K562 (cell line): ENCODE measurements around the gene TLDC2. TPM values are rescaled to one million over a fixed set of nuclear protein-coding genes. Genes with fewer than 3 reads are reported as not detected.
"Not testable (repeated sequence)": the region's sequence is repeated elsewhere in the genome, so short reads cannot be mapped to it uniquely, and the experiment has no call there.

Source experiments
- ATAC-seq: fragments of 200-7000 bp; cut with Tn5 transposase; 3 replicates; pipeline ENCODE4 v1.9.1; 2020; ENCODE audit warnings: moderate library complexity
- BruUV-seq: library from RNA; stranded (reverse); fragments of 400-500 nt; replicated peaks from 2 replicates; lab custom pipeline; 2021; lab: Mats Ljungman, UMichigan
- CTCF ChIA-PET: fragments of 300-600 bp; formaldehyde crosslinking; extraction: SDS; loops from one replicate; lab custom pipeline; 2021; ENCODE audit warnings: low intra/inter-chr PET ratio; lab: Yijun Ruan, JAX
- POLR2A ChIA-PET: fragments of 300-600, 350-650 bp; sonication (Branson Sonifier 250); formaldehyde crosslinking; extraction: SDS; loops from one replicate; lab custom pipeline; 2021; ENCODE audit warnings: antibody characterized with exemption, inconsistent platforms; lab: Yijun Ruan, JAX
- DNase-seq, 4 experiments: peaks; one replicate each; pipeline versions ENCODE4 v3.0.0 to v3.0.0-alpha.2; 2011 to 2018; ENCODE audit warnings: low spot score in 3 of 4, mixed read lengths in 3 of 4; ENCODE audit errors: extremely low read depth in 1 of 4
- FAIRE-seq: peaks from 2 replicates; lab custom pipeline; 2011; peaks lifted over from hg19 to GRCh38; lab: Jason Lieb, UNC
- H2AFZ ChIP-seq: 2 replicates; pipeline ENCODE4 v1.6.0; 2011; ENCODE audit warnings: low read depth, low read length, control low read depth, inconsistent platforms
- H3K27ac ChIP-seq: fragments of 200-600 bp; 3 replicates; pipeline ENCODE4 v1.8.0; 2011; ENCODE audit warnings: low read depth, mild to moderate bottlenecking, control low read depth, inconsistent platforms, low read length, moderate library complexity, mixed read lengths; ENCODE audit errors: extremely low read depth
- H3K27me3 ChIP-seq, 2 experiments: fragments of 300-600 bp in 1 of 2; 2 replicates in 1 of 2; 3 replicates in 1 of 2; pipeline versions ENCODE4 v1.6.0 to v1.8.0; 2011; ENCODE audit warnings: inconsistent platforms in 2 of 2, low read length in 2 of 2, mild to moderate bottlenecking in 1 of 2, mixed read lengths in 1 of 2, moderate library complexity in 1 of 2; ENCODE audit not compliant: control insufficient read depth in 2 of 2, insufficient read depth in 2 of 2
- H3K36me3 ChIP-seq: fragments of 300-600 bp; 3 replicates; pipeline ENCODE4 v1.8.0; 2011; ENCODE audit warnings: mild to moderate bottlenecking, low read length, inconsistent platforms; ENCODE audit not compliant: control insufficient read depth, insufficient read depth
- H3K4me1 ChIP-seq, 2 experiments: fragments of 200-600 bp in 1 of 2; replicated peaks in 1 of 2; 2 replicates in 1 of 2; 3 replicates in 1 of 2; pipeline versions ENCODE4 v1.5.1 to v1.8.0; 2011; ENCODE audit warnings: inconsistent platforms in 2 of 2, low read length in 2 of 2, mild to moderate bottlenecking in 1 of 2, mixed read lengths in 1 of 2, moderate library complexity in 1 of 2; ENCODE audit not compliant: control insufficient read depth in 2 of 2, insufficient read depth in 2 of 2
- H3K4me2 ChIP-seq: 2 replicates; pipeline ENCODE4 v1.6.1; 2011; ENCODE audit warnings: low read length, control low read depth, inconsistent platforms, mixed read lengths; ENCODE audit not compliant: insufficient read depth
- H3K4me3 ChIP-seq: fragments of 200-600 bp; sonication (generic), shearing (Covaris generic); 2 replicates; pipeline ENCODE4 v1.5.1; 2016; ENCODE audit warnings: control low read depth, inconsistent platforms
- H3K79me2 ChIP-seq: fragments of 200-600 bp; 3 replicates; pipeline ENCODE4 v1.8.0; 2011; ENCODE audit warnings: low read length, inconsistent platforms; ENCODE audit not compliant: control insufficient read depth, insufficient read depth
- H3K9ac ChIP-seq, 2 experiments: 2 replicates each; pipeline versions ENCODE4 v1.6.0 to v1.6.1; 2011; ENCODE audit warnings: low read depth in 2 of 2, low read length in 2 of 2, control low read depth in 1 of 2, inconsistent platforms in 1 of 2, mild to moderate bottlenecking in 1 of 2, mixed read lengths in 1 of 2; ENCODE audit not compliant: insufficient read depth in 1 of 2
- H3K9me1 ChIP-seq: one replicate; pipeline ENCODE4 v1.6.0; 2011; ENCODE audit warnings: inconsistent platforms, mild to moderate bottlenecking, low read length, moderate library complexity; ENCODE audit not compliant: control insufficient read depth, insufficient read depth
- H3K9me3 ChIP-seq: replicated peaks from 2 replicates; pipeline ENCODE4 v1.5.1; 2011; ENCODE audit warnings: low read depth, low read length, inconsistent platforms; ENCODE audit not compliant: control insufficient read depth, insufficient read depth
- H4K20me1 ChIP-seq: replicated peaks from 2 replicates; pipeline ENCODE4 v1.6.1; 2011; ENCODE audit warnings: low read length, inconsistent platforms, mixed read lengths; ENCODE audit not compliant: control insufficient read depth, insufficient read depth
- BRD9 ChIP-seq: fragments of 450-650 bp; IDR thresholded peaks from 2 replicates; pipeline ENCODE4 v1.6.1; 2018; ENCODE audit warnings: low read depth; ENCODE audit not compliant: partially characterized antibody
- E2F8 ChIP-seq: fragments of 450-650 bp; IDR thresholded peaks from 2 replicates; pipeline ENCODE4 v1.7.1; 2018; ENCODE audit warnings: mild to moderate bottlenecking, low read depth; ENCODE audit not compliant: partially characterized antibody
- GABPA ChIP-seq: fragments of 200-800 bp; sonication (Bioruptor generic); conservative IDR thresholded peaks from 2 replicates; pipeline ENCODE4 v1.6.1; 2016; ENCODE audit warnings: low read depth, missing genetic modification characterization, missing compliant biosample characterization
- MTA3 ChIP-seq: fragments of 450-650 bp; formaldehyde crosslinking; IDR thresholded peaks from 2 replicates; pipeline ENCODE4 v1.6.1; 2017; ENCODE audit warnings: mild to moderate bottlenecking, borderline replicate concordance
- NR2C1 ChIP-seq, 2 experiments: fragments of 450-650 bp; IDR thresholded peaks; 2 replicates each; pipeline ENCODE4 v1.6.1; 2017; ENCODE audit warnings: mild to moderate bottlenecking in 2 of 2, antibody characterized with exemption in 1 of 2, inconsistent platforms in 1 of 2, missing compliant biosample characterization in 1 of 2, missing genetic modification characterization in 1 of 2
- NR2C2 ChIP-seq, 2 experiments: fragments of 200-800 bp in 1 of 2; sonication (Bioruptor generic) in 1 of 2; sonication (generic) in 1 of 2; formaldehyde crosslinking in 1 of 2; IDR thresholded peaks; 2 replicates each; pipeline versions ENCODE4 v1.6.1 to v1.8.0; 2016 to 2022; ENCODE audit warnings: mild to moderate bottlenecking in 1 of 2, missing compliant biosample characterization in 1 of 2, missing genetic modification characterization in 1 of 2, missing genetic modification reagents in 1 of 2
- PHB ChIP-seq: fragments of 250-450 bp; sonication (Bioruptor Pico); IDR thresholded peaks from 2 replicates; pipeline ENCODE4 v1.5.0; 2021
- PHF20 ChIP-seq: fragments of 450-650 bp; IDR thresholded peaks from 2 replicates; pipeline ENCODE4 v1.6.1; 2018; ENCODE audit not compliant: partially characterized antibody
- TFAP4 ChIP-seq: sonication (generic); formaldehyde crosslinking; IDR thresholded peaks from 2 replicates; pipeline ENCODE4 v1.8.0; 2022; ENCODE audit warnings: missing genetic modification reagents, mild to moderate bottlenecking, moderate library complexity, borderline replicate concordance
- ZEB2 ChIP-seq: fragments of 450-650 bp; IDR thresholded peaks from 2 replicates; pipeline ENCODE4 v1.6.1; 2016
- ZNF121 ChIP-seq: sonication (generic); formaldehyde crosslinking; conservative IDR thresholded peaks from 2 replicates; pipeline ENCODE4 v1.8.0; 2022; ENCODE audit warnings: missing genetic modification reagents
- ZNF589 ChIP-seq: fragments of 200-800 bp; sonication (Bioruptor generic); IDR thresholded peaks from 2 replicates; pipeline ENCODE4 v1.6.1; 2016; ENCODE audit warnings: low read depth, missing genetic modification characterization, missing compliant biosample characterization
- WGBS: fragments of 100-300 bp; shearing (Covaris generic); methylation state at CpG from one replicate; pipeline ENCODE4 v1.1.6; 2016; ENCODE audit warnings: low coverage, mixed read lengths; ENCODE audit not compliant: insufficient coverage; ENCODE audit errors: missing lambda C conversion rate; 5-methylcytosine and 5-hydroxymethylcytosine counted together
- in situ Hi-C: fragments of 300-500 bp; cut with MboI; formaldehyde crosslinking; loops from 4 replicates; pipeline ENCODE4 v1.15.0; 2018; ENCODE audit warnings: inconsistent platforms, mixed read lengths
- intact Hi-C: fragments of 100-400 bp; cut with micrococcal nuclease; formaldehyde crosslinking; loops from 2 replicates; pipeline ENCODE4 v1.14.2; 2022
- polyA plus RNA-seq, 8 experiments: library from polyadenylated mRNA; depleted of rRNA in 4 of 8; stranded (reverse) in 5 of 8; unstranded in 3 of 8; fragments of >200 nt; fragmentation: Nextera tagmentation in 2 of 8; fragmentation: Illumina TruSeq in 1 of 8; extraction: Ambion mirVana in 2 of 8; extraction: Trizol in 1 of 8; gene quantifications; 2 replicates each; pipeline versions ENCODE4 v1.2.1 to v1.2.3, GENCODE V29; 2011 to 2014; ENCODE audit warnings: inconsistent platforms in 1 of 8, missing spikeins in 1 of 8
- total RNA-seq, 7 experiments: library from RNA; depleted of rRNA in 6 of 7; stranded (reverse); fragments of >200 nt in 6 of 7; fragmentation: Illumina TruSeq in 2 of 7; extraction: Trizol in 2 of 7; gene quantifications; 2 replicates each; pipeline versions ENCODE4 v1.2.1 to v1.2.3, GENCODE V29; 2011 to 2021; ENCODE audit warnings: low replicate concordance in 1 of 7

The TLDC2 gene
- total and polyA plus RNA-seq, 9 of the 15 experiments (the other 6 are each of a cell fraction or from before 2014, with no cell fraction given) = not detected

- TF ChIP-seq E2F8 (peak; percentile 21), TFAP4 (peak; percentile 40; the same call in 1 of the 2 replicates), PHF20 (peak; percentile 55), NR2C2 (CRISPR knock-in tag; IDR thresholded peaks at IDR 0.05) (no peak), NR2C2 (tag; IDR thresholded peaks at IDR 0.05) (peak; percentile 17; the same call in 1 of the 2 replicates), PHB (no peak), BRD9 (peak; percentile 39), ZNF121 (CRISPR knock-in tag) (peak; percentile 99), ZNF589 (CRISPR knock-in tag) (0 out of 2 replicates have a peak, but pooled peaks have one; percentile 28), NR2C1 (IDR thresholded peaks at IDR 0.05) (no peak), NR2C1 (tag; IDR thresholded peaks at IDR 0.05) (0 out of 2 replicates have a peak, but pooled peaks have one; percentile 27), ZEB2 (0 out of 2 replicates have a peak, but pooled peaks have one; percentile 22), GABPA (tag) (no peak), MTA3 (peak; percentile 44; the same call in 1 of the 2 replicates)
These were observed 39.2 kb upstream of the TLDC2 start (continued) for GRCh38 chr20:36836591-36837269.

GRCh38 chr20:36838376-36838775, 37.6 kb upstream of the TLDC2 start:
- ATAC-seq, CTCF ChIA-PET, H3K9me3 ChIP-seq, H3K4me3 ChIP-seq, intact Hi-C loops, DNase-seq, H3K4me2 ChIP-seq, H3K27me3 ChIP-seq, BruUV-seq, H4K20me1 ChIP-seq, H3K9ac ChIP-seq, H3K27ac ChIP-seq, FAIRE-seq, H3K9me1 ChIP-seq, H2AFZ ChIP-seq, in situ Hi-C loops: not testable (repeated sequence)
- H3K36me3 ChIP-seq = peaks cover 45% of the 10 kb centered on the region
- WGBS = 91% methylated on average over 3 of the region's 3 CpGs
- POLR2A ChIA-PET = interaction anchor here (0.6 to 1.0 kb wide), 3 partner anchors 12 to 40 kb away, joined by 3 to 5 read pairs (median 3); no protein-coding TSS in a partner anchor
- peaks cover 15% of the 10 kb centered on the region for H3K79me2 ChIP-seq
- H3K4me1 ChIP-seq = peaks cover 22 to 34% of the 10 kb centered on the region in 2 experiments
